ENCODE measurements around the gene MOB3C.

The MOB3C gene

DNA sequence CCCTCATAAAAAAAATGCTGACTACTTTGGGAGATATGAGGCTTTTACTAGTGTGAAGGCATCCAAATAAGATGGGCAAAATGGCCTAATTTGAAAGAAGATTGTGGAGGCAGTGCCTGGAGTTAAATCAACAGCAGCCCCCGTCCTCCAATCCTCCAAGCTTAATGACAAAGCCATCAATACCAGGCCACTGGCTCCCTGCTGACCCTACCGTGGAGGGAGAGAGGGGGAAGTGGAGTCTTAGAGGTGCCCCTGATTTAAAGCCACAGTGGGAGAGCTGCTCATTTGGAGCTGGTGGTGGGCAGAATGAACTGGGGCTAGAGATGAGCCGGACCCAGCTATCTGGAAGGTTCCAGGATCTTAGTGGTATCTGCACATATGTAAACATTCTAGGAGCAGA lies 40.8 kb downstream of the MOB3C start:
- DNase-seq (ENCODE audit: low read depth in 2 of 2), result no peak

DNA sequence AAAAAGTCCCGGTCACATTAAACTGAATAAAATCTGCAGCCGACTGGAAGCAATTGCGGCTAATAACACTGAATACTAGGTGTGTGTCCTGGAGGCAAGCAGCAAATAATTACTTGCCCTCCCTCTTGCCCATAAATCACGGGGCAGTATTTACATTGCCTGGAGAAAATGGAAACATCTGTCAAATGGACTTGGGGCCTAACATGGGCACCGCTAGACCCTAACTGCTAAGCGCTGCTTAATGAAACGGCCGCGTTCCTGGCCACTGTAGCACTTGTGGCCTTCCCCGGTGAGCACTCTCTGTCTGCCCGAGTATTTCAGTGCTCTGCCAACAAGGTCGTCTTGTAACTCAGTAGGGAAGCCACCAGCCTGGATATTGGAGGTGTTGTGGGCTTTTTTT lies 41.3 kb downstream of the MOB3C start:
- no peak for DNase-seq (ENCODE audit: low read depth in 2 of 2)

DNA sequence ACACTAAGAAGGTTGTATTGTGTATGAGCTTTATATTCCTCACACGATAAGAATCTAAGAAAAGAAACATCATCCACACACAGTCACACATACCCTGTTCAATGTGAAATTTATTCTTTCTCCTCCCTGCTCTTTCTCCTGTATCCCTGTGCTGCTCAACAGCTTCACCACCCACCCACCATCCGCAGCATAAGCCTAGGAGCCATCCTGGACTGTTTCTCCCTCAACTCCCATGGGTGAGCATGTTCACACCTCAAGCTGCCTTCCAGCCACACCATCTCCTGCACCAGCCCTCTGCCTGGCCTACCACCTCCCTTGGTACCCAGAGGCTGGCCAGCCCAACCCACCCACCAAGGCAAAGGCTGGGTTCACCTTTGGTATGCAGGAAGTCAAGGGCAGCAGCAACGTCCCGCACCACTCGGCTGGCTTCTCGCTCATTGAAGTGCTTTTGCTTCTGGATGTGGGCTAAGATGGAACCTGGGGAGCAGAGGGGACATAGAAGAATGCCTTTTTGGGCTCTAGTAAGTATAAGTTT lies 44.9 kb downstream of the MOB3C start:
- no peak for DNase-seq (ENCODE audit: low read depth in 2 of 2)

DNA sequence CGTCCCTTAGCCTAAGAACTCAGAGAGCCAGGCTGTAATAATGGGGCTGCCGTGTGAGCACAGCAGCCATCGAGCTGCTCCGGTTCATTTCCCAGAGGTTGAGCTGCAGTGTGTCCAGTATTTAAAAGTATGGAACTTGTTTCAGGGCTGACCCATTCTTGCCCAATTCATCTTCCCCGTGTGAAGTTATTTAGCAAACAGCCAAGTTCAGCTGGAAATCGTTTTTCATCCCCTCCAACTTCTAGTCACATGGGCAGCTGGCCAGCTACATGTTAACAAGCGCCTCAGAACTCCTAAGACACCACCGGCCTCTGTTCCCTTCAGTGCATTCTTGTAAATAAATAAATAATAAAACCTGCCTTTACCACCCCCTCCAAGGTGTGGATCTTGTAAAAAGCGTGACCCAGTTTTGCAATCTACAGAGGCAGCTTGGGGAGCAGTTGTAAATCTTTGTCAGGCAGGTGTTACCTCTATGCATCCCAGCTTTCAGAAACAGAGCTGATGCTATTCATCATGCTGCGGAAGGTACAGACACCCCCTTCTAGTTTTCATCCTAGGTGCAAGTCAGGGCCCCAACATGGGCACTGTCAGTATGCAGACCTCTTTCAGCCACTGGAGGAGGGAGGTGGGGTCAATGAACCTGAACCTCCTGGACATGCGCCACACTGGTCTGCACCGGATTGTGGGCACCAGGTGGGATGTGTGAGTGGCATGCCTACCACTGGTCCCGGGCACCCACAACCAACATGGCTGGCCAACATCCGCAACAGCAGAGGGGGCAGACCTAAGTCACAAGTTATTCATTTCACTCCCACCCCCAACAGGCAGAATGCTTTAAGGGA lies 46.5 kb downstream of the MOB3C start:
- DNase-seq (ENCODE audit: low read depth in 2 of 2), result no peak

DNA sequence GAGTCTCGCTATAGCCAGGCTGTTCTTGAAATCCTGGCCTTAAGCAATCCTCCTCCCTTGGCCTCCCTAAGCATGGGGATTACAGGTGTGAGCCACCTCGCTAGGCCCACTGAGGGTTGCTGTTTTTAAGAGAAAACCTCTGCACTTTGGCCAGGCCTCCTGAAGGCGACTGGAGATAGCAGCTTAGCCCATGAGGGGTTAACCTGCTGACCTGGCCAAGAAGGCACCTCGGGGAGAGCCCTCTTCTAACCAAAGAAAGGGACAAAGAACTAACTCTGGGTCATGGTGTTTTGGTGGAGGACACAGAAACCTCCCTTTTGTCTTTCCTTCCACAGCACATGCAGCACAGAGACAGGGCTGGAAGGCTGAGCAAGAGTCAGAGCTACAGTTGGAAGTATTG lies 47.5 kb downstream of the MOB3C start:
- no peak for DNase-seq (ENCODE audit: low read depth in 2 of 2)

DNA sequence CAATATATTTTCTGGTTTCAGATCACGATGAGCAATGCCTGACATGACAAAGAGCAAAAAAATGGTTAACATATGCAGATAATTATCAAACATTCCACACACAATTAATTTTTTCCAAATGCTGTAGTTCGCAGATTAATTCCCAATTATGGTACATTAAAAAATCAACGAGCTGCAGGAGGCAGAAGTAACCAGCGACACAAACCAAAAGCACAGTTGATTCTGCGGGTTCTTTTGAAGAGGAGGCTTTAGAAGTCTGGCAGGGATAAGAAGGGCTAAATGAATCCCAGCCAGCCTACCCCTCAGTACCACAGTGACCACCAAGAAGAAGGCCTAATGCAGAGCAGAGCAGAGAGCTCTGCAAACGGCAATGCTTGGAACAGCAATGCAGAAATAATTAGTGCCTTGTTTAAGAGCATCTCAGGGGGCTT lies 48.1 kb downstream of the MOB3C start:
- no peak for DNase-seq (ENCODE audit: low read depth in 2 of 2)

DNA sequence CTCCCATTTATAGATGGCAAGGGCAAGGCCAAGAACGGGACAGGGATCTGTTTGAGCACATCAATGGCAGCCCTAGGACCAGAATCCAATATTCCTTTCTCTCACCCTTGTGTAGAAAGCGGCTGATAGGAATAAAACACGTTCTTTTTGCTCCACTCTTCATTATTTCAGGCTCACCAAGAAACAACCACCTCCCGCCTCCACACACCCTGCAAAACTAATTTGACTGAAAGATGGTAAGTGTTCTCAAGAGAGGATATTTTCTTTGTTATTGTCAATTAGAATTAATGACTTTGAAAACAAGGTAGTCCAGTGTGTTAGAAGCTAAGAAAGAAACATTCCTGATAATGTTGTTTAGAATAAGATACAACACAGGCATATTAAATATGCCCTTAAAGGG lies 53.3 kb downstream of the MOB3C start:
- DNase-seq (ENCODE audit: low read depth in 2 of 2), result no peak

DNA sequence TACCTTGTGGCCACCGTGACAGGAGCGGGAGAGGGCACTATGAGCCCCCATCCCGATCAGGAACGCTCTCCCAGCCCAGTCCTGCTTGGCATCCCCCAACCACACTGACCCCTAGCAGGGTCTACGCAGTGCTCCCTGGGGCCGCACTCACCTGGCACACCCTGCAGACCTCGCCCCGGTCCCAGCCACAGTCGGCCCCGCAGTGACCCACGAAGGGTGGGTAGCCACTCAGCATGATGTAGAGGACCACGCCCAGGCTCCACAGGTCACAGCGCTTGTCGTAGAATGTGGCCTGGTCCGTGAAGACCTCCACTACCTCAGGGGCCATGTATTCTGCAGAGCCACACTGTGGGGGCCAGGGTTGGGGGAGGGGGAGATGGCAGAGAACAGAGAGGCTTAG lies 54.1 kb downstream of the MOB3C start:
- no peak for DNase-seq (ENCODE audit: low read depth in 2 of 2)

DNA sequence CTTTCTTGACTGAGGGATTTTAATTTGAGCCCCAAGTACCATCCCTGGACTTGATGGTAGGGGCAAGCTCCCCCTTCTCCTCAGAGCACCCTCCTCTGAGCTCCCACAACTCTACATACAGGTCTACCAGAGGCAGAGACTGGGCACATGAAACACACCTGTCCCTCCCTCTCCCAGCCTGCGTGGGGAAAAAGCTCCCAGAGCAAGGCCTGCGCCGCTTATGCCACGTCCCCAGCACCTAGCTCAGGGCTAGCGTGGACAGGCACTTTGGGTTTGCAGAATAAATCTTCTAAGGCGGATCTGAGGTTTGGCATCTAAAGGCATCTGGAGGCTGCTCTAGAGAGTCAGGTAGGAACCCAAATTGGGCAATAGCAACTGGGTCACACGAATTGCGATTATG lies 57.6 kb downstream of the MOB3C start:
- DNase-seq (ENCODE audit: low read depth in 2 of 2), result no peak

DNA sequence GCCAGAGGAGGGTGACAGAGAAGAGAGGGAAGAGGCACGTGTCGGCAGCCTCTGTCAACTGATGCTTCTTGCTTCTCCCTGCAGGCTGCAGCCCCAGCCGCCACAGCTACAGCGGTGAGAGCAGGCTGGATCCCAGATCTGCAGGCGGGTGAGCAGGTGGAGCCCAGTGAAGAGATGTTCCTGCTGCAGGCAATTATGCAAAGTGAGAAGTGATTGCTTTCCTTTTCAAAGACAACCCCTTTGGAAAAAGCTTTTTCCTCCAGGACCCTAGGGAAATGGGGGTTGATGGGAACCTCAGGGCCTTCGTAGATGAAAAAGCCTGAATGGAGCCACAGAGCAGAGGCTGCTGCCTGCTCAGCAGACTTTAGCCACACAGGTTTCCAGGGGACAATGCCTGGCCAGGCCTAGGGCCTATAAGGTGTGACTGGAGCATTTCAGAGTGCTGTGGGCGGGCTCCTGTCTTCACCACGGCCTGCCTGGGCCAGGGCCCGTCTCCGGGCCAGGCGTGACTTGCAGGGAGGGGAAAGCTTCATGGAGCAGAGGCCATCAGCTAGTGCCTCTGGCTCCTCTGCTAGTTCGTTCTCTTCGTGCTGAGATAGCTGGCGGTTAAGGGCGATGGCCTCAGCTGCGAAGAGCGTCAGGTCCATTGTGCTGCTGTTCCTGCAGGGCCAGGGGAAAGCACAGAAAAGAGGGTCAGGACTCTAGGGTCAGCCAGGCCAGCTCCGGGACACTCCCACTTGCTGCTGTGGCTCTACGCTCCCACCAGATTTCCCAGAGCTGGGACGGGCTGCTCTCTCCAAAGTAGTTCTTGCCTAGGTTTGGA lies 58.3 kb downstream of the MOB3C start:
- no peak for DNase-seq (ENCODE audit: low read depth in 2 of 2)
